GM10266 (cell line): Measurements from ENCODE around the gene CXXC5.

Experiments
- DNase-seq: peaks from one replicate; pipeline ENCODE4 v3.0.0; 2012; ENCODE audit errors: extremely low spot score
- TF ChIP-seq, protein P1 (sequence below): IDR thresholded peaks from 2 replicates; pipeline ENCODE4 v1.5.1; 2012; ENCODE audit warnings: mild to moderate bottlenecking, low read depth; ENCODE audit not compliant: control insufficient read depth, insufficient read depth; ENCODE audit errors: missing control alignments

Gene CXXC5

DNA sequence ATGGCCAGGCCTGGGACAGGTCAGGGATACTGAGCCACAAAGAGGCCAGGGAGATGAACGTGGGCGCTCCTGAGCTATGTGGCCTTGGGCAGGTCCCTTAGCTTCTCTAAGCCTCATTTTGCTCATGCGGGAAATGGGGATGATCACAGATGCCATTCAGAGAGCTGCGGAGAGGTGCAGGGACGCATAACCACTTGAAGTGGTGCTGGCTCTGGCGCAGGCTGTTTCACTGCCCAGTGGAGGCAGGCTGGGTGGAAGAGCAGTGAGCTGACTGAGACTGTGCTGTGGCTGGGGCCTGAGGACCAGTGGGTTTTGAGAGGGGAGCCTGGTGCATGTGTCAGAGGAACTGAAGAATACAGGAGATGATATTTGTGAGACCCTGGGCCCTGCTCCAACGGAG is 18.4 kb downstream of the CXXC5 start:
- TF ChIP-seq, protein P1, sequence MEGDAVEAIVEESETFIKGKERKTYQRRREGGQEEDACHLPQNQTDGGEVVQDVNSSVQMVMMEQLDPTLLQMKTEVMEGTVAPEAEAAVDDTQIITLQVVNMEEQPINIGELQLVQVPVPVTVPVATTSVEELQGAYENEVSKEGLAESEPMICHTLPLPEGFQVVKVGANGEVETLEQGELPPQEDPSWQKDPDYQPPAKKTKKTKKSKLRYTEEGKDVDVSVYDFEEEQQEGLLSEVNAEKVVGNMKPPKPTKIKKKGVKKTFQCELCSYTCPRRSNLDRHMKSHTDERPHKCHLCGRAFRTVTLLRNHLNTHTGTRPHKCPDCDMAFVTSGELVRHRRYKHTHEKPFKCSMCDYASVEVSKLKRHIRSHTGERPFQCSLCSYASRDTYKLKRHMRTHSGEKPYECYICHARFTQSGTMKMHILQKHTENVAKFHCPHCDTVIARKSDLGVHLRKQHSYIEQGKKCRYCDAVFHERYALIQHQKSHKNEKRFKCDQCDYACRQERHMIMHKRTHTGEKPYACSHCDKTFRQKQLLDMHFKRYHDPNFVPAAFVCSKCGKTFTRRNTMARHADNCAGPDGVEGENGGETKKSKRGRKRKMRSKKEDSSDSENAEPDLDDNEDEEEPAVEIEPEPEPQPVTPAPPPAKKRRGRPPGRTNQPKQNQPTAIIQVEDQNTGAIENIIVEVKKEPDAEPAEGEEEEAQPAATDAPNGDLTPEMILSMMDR: no peak
- no peak for DNase-seq

- DNase-seq: no peak
- TF ChIP-seq, protein P1: no peak
Observed at GRCh38 chr5:139667001-139667729, 19.0 kb downstream of the CXXC5 start.

DNA sequence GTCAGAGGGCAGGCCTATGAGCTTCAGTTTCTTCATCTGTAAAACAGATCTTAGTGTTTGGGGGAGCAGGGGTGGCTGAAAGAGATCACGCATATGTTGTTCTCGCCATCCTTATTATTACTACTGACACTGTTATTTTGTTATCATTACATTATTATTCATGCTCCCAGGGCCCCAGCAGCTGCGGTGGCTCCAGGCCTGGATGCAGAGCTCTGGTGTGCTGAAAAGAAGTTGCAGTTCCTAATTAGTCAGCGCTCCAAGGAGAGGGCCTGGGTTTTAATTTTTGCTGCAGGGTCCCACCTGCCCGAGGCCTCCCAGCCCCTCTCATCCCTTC is 19.5 kb downstream of the CXXC5 start:
- TF ChIP-seq, protein P1: no peak
- DNase-seq: no peak

DNA sequence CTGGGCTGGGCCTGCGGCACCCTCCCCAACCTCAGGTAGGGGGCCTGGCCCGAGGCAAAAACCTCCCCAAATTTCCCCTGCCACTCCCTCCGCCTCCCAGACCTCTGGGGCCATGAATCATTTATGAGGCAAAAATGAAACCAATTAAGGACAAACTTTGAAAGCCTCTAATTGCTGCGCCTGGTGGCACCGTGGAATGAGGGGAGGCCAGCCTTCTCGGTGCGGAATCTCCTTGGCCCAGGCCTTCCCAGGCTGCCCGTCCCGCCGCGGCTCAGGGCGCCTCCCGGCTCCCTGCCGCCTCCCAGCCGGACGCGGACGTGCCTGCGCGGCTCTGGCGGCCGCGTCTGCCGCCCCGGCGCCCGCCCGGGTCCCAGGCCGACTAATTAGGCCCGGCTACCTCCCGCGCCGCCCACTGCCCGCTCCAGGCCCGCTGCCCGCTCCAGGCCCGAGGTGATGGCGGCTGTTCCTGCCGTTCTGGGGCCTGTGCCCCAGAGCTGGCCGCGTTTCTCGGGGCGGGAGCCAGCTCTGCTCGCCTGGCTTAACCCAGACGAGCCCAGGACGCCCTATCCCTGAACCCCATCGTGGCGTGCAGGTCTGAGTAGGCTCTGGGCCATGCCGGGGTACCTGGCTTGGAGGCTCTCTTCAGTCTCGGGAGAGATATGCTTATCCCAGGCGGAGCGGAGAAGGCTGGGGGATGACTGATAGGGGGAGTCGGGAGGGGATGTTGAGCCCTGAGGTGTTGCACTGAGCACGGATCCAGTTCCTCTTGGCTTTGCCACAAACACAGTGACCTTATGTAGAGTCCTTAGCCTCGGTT is 20.1 kb downstream of the CXXC5 start:
- peak; percentile 73 for DNase-seq

DNA sequence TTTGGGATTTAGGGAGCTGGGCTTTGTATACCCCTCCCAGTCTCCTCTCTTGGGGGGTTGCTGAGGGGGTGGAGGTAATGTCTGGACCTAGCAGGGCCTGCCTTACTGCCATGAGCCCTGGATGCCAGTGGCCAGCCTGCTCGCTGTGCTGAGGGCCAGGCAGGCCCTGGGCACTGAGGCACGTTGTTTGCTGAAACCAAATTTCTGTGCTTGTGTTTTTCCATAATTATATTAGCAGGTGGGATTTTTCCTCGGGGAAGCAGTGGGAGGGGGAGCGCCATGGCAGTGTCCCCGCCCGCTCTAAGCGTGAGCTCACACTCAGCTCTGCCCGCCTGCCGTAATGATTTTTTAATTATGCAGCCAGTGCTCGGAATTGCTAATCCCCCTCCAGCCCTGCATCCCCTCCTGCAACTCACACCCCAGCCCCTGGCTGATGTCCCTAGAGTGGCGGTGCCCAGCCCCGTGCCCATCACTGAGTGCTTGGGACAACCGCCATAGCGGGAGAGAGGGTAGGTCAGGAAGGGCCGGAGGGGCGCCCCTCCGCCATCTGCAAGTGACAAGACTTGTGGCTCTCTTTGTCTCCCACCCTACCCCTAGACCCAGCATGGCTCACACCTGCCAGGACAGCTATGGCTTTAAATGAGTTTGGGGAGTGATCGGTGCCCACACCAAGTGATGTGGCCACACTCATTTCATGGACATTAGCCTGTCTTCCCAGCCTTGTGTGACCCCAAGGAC is 20.9 kb downstream of the CXXC5 start:
- no peak for DNase-seq
- TF ChIP-seq, protein P1: no peak

More for the DNA sequence above, 20.1 kb downstream of the CXXC5 start:
- TF ChIP-seq, protein P1: no peak

DNA sequence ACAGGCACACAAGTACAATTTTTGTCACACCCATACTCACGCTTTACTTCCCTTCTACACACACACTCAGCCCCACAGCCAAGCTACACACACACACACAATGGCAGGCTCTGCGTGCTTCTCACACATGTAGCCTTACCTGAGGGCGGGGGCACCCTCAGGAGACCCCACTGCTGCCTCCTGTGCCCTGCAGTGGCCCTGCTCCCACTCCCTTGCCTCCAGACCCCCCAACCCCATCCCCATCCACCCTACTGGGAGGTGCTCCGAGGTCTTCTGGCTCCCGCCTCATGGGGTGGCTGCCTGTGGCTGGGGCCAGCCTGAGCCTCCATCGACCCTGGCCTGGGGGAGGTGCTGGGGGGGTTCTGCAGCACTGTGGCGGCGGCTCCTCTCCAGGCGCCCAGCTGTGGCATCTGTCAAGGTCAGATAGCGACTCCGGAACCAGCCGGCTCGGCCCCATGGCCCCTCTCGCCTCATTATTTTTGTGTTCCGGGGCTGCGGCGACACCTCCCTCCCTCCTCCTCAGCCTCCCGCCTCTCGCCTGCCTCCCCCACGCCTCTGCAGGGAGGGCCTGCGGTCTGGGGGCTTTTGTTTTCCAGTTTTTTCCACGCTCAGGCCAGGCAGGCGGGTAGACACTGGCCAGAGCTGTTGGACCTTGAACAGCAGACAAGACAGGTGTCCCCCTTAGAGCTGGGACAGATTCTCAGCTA is 21.7 kb downstream of the CXXC5 start:
- TF ChIP-seq, protein P1: no peak
- peak; percentile 72 for DNase-seq
